ACC112 (cell line): ENCODE results near the gene PITRM1.

ENCODE experiments used
- H2AFZ ChIP-seq: fragments of 200-600 bp; sonication (generic); one replicate; pipeline ENCODE4 v1.6.0; 2017; ENCODE audit warnings: antibody characterized with exemption, low read length; ENCODE audit not compliant: unreplicated experiment
- H3K27ac ChIP-seq: fragments of 200-600 bp; sonication (generic); 2 replicates; pipeline ENCODE4 v1.5.1; 2014; ENCODE audit warnings: low read depth, mild to moderate bottlenecking, antibody characterized with exemption, low read length, moderate library complexity
- H3K27me3 ChIP-seq: fragments of 200-600 bp; sonication (generic); 2 replicates; pipeline ENCODE4 v1.6.1; 2014; ENCODE audit warnings: mild to moderate bottlenecking, antibody characterized with exemption, low read length, moderate library complexity, mixed read lengths; ENCODE audit not compliant: insufficient read depth
- H3K36me3 ChIP-seq: fragments of 200-600 bp; sonication (generic); 2 replicates; pipeline ENCODE4 v1.6.1; 2016; ENCODE audit warnings: mild to moderate bottlenecking, antibody characterized with exemption, low read length, moderate library complexity, mixed read lengths; ENCODE audit not compliant: insufficient read depth
- H3K4me1 ChIP-seq: fragments of 200-600 bp; sonication (generic); one replicate; pipeline ENCODE4 v1.6.1; 2016; ENCODE audit warnings: low read length, mixed read lengths; ENCODE audit not compliant: insufficient read depth, unreplicated experiment, control insufficient read depth
- H3K4me3 ChIP-seq: fragments of 200-600 bp; sonication (generic); 2 replicates; pipeline ENCODE4 v1.5.1; 2014; ENCODE audit warnings: mild to moderate bottlenecking, low read depth, low read length
- H3K79me2 ChIP-seq: fragments of 200-600 bp; sonication (generic); one replicate; pipeline ENCODE4 v1.6.0; 2016; ENCODE audit warnings: low read length; ENCODE audit not compliant: control insufficient read depth, unreplicated experiment, insufficient read depth

The PITRM1 gene

DNA sequence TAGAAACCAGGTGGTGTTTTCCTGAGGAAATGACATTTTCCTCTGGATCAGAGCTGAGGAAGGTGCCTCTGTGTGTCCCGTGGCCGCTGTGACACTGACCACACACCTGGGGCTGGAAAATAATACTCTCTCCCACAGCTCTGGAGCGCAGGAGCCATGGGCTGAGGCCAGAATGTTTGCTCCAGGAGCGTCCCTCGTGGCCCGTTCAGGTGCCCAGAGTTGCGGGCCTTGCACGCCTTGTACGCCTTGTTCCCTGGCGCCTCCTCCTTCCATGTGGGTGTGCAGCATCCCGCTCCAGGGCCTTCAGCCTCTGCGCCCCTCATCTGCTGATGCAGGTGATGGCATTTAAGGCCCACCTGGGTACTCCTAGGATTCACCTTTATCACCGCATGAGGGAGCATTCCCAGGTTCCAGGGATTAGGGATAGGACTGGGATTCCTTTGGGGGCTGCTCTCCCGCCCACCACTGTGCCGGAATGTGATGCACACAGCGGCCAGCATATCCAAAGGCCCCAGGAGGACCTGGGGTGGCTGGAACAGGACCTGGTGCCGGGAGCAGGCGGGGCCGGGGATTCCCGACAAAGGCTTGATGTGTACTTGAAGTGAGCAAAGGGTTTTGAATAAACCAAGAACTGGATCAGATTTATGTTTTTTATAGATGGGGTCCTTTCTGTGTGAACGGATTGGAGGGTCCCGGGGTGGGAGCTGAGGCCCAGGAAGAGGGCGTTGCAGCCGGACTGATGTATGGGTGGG is 44.0 kb downstream of the PITRM1 start:
- H3K79me2 ChIP-seq = peaks cover 5% of the 10 kb centered on the region
- no peaks in the 10 kb centered on the region for H3K27me3 ChIP-seq
- H2AFZ ChIP-seq = no peak overlapping the region
- no peak overlapping the region for H3K4me3 ChIP-seq
- peaks cover 5% of the 10 kb centered on the region for H3K4me1 ChIP-seq
- H3K27ac ChIP-seq = no peak overlapping the region
- H3K36me3 ChIP-seq = peaks cover 38% of the 10 kb centered on the region

DNA sequence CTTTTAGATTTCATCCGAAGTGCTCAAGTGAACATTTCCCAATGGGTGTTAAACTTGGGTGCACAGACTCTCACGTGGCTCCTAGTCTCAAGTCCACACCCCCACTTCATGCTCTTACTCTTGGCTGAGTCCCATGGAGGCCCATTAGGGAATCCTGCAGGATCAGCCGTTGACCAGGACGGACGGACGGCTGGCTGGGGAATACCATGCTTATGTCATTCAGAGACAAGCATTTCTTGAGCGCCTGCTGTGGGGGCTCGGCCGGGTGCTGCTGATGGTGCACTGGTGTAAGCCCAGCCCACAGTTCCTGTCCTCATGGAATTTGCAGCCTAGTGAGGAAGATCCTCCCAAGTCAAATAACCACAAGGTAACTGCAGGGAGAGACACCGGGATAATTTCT is 44.7 kb downstream of the PITRM1 start:
- no peaks in the 10 kb centered on the region for H3K27me3 ChIP-seq
- no peak overlapping the region for H3K4me3 ChIP-seq
- peaks cover 5% of the 10 kb centered on the region for H3K4me1 ChIP-seq
- no peak overlapping the region for H3K27ac ChIP-seq
- H2AFZ ChIP-seq = no peak overlapping the region
- peaks cover 40% of the 10 kb centered on the region for H3K36me3 ChIP-seq
- peaks cover 8% of the 10 kb centered on the region for H3K79me2 ChIP-seq

DNA sequence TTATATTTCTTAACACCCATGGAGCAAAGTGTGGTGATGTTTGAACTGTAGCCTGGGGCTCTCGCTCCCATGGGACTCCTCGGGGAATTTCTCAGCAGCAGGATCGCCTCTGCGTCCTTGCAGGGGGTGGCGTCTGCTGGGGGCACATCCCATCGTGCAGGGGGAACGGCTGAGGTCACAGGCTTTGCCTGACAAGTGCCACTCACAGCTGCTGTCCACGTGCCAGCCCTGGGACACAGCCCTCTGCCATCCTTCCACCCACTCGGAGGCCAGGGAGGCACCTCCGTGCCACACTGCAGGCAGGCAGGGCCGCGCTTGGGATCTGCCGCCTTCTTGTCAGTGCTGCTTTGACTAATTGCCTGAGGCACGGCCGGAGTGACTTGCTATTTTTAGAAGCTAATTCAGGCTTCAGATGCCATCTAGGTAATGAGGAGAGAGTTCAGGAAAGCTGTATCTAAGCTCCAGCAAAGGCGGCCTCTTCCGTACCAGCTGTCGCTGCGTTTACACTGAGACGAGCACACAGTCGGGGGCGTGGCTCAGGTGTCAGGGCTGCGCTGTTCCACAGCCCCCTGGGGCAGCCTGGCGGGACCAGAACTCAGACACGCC is 45.7 kb downstream of the PITRM1 start:
- H3K27ac ChIP-seq = no peak overlapping the region
- H3K4me1 ChIP-seq = no peaks in the 10 kb centered on the region
- H3K79me2 ChIP-seq = peaks cover 9% of the 10 kb centered on the region
- peaks cover 40% of the 10 kb centered on the region for H3K36me3 ChIP-seq
- H3K27me3 ChIP-seq = no peaks in the 10 kb centered on the region
- H2AFZ ChIP-seq = no peak overlapping the region
- H3K4me3 ChIP-seq = no peak overlapping the region

DNA sequence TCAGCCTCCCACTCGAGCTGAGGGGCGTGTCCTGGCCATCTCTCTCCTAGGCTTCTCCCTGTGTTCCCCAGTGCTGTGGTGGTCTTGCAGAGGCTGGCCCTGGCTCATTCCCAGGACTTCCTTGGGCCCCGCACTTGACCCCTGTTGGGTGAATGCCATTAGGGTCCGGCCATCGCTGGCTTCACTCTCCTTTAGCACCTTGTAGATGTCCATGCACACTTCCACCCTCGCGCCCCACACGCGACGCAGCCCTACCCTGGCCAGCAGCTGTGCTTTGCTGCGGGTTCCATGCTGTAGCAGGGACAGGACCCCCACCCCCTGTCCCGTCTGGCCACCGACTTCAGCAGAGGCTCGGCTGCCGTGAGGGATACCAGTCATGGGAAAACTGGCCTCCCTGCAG is 46.3 kb downstream of the PITRM1 start:
- no peak overlapping the region for H3K4me3 ChIP-seq
- H3K27ac ChIP-seq = no peak overlapping the region
- H3K27me3 ChIP-seq = no peaks in the 10 kb centered on the region
- peaks cover 41% of the 10 kb centered on the region for H3K36me3 ChIP-seq
- no peaks in the 10 kb centered on the region for H3K4me1 ChIP-seq
- H3K79me2 ChIP-seq = peaks cover 9% of the 10 kb centered on the region
- H2AFZ ChIP-seq = no peak overlapping the region

DNA sequence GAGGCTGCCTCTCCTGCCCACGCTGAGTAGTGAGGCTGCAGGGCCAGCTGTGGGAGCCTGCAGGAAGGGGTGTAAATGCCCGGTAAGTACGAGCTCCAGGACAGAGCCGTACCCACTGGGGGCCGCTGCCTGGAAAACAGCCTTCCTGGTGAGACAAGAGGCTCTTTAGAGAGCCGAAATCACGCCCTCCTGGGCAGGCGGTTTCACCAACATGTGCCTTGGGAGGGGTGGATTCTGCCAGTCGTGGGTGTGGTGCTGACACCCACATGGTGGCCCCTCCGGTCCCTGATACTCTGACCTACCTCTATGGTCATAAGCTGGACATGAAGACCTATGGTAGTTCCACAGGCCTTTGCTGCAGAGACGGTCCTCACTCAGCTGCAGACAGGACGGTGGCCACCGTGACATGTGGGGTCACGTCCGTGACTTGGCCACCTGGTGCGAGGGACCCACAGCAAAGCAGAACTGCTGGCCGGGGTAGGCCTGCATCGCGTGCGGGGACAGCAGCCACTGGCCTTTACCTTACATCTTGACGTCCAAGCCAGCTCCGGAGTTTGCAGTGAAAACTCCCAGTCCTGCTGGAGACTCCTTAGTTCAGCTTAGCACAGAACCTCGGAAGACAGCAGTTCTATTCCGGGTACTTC is 46.9 kb downstream of the PITRM1 start:
- no peaks in the 10 kb centered on the region for H3K27me3 ChIP-seq
- no peak overlapping the region for H3K4me3 ChIP-seq
- no peaks in the 10 kb centered on the region for H3K4me1 ChIP-seq
- H3K79me2 ChIP-seq = peaks cover 9% of the 10 kb centered on the region
- peaks cover 47% of the 10 kb centered on the region for H3K36me3 ChIP-seq
- no peak overlapping the region for H3K27ac ChIP-seq
- H2AFZ ChIP-seq = no peak overlapping the region

DNA sequence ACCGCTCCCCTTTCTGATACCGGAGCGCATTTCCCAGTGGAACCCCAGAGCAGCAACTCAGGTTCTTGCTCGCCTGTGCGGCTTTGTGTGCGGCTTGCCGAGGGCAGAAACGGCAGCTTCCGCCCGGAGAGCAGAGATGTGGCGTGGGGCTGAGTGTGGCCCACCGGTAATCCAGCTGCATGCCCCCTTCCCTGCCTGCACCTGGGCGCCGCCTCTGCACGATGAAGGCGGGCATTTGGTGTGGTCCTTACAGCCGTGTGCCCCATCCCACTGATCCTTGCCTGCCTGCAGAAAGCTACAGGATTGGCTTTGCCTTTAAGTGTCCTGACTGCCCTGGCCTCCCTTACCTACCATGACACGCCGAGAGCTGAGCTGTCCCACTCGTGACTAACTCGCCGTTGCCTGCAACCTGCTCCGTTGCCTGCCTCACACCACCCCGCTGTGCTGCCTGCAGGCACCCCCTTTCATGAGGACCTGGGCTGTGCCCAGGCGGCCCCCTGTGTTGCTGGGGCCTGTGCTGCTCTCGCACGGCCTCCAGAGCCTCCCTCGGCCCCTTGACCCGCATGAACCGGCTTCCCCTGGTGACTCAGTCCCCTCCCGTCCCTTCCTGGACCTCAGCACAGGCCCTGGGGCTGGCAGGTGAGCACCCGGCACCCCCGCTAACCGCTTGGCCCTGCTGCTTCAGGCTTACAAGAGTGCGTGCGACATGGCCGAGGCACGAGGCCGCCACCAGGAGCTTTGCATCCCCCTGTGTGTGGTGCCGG is 48.0 kb downstream of the PITRM1 start:
- no peak overlapping the region for H3K27ac ChIP-seq
- no peak overlapping the region for H2AFZ ChIP-seq
- H3K4me3 ChIP-seq = no peak overlapping the region
- H3K27me3 ChIP-seq = no peaks in the 10 kb centered on the region
- no peaks in the 10 kb centered on the region for H3K4me1 ChIP-seq
- H3K36me3 ChIP-seq = peaks cover 40% of the 10 kb centered on the region
- H3K79me2 ChIP-seq = peaks cover 9% of the 10 kb centered on the region

DNA sequence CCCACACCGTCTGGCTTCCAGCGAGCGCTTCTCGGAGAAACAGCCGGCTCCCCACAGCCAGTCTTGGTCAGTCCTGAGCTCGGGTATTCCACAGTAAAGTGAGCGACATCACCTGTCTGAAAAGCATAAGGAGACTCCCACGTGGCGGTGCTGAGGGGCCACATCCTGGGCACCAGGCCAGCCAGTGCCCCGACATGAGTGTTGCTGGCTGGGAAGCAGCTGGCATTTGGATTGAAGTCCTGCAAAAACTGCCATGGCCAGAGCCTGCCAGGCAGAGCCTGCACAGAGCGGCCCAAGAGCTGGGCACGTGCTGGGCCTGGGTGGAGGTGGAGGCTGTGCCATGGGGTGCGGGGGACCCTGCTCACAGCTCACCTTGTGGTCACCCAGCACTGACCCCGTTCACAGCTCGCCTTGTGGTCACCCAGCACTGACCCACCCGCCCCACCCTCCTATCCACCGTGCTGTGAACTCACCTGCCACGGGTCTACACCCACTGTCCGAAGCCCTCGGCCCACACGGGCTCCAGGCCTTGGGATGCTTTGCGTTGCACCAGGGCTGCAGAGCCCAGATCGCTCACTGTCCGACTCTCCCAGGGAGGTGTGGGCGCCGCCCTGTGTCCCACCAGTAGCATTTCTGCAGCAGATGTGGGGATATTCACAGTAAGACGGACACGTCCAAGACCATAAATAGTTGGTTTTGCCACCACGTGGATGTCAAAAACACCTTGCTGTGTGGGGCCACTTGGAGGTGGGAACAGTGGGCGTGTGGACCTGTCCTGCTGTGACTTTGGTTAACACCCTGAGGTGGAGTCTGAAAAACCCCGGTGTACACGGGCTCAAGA is 48.8 kb downstream of the PITRM1 start:
- peaks cover 35% of the 10 kb centered on the region for H3K36me3 ChIP-seq
- no peaks in the 10 kb centered on the region for H3K4me1 ChIP-seq
- no peak overlapping the region for H3K4me3 ChIP-seq
- H3K27me3 ChIP-seq = no peaks in the 10 kb centered on the region
- no peak overlapping the region for H3K27ac ChIP-seq
- H3K79me2 ChIP-seq = peaks cover 12% of the 10 kb centered on the region
- H2AFZ ChIP-seq = no peak overlapping the region

DNA sequence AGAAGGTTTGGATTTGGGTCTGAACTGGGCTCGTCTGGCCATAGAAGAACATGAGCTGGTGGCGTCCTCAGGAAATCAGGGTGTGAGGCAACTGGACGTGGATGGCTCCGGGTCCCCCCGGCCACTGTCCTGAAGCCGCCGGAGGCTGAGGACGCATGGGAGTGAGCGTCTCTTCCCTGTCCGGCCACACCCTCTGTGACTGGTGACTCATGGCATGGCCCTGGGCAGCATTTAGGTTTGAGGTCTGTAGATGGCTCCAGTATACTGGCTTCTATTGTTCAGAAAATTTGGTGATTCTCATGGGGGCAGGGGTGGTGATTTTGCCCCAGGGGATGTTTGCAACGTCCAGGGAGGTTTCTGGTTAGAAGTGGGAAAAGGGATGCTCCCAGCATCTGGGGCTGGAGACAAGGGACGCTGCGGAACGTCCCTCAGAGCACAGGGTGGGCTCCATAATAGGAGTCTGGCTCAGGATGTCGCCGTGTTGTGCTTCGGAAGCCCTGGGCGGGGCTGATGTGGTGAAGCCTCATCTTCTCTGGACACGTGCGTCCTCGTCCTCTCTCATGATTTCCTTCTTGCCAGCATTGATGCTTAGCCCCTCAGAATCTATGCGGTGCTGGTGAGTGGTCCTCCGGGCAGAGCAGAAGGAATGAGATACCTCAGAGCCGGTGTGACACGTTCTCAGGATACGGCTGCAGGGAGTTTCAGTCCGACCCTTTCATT is 49.9 kb downstream of the PITRM1 start:
- H3K27ac ChIP-seq = no peak overlapping the region
- H3K4me1 ChIP-seq = no peaks in the 10 kb centered on the region
- peaks cover 15% of the 10 kb centered on the region for H3K79me2 ChIP-seq
- no peaks in the 10 kb centered on the region for H3K27me3 ChIP-seq
- no peak overlapping the region for H3K4me3 ChIP-seq
- H2AFZ ChIP-seq = no peak overlapping the region
- peaks cover 29% of the 10 kb centered on the region for H3K36me3 ChIP-seq

DNA sequence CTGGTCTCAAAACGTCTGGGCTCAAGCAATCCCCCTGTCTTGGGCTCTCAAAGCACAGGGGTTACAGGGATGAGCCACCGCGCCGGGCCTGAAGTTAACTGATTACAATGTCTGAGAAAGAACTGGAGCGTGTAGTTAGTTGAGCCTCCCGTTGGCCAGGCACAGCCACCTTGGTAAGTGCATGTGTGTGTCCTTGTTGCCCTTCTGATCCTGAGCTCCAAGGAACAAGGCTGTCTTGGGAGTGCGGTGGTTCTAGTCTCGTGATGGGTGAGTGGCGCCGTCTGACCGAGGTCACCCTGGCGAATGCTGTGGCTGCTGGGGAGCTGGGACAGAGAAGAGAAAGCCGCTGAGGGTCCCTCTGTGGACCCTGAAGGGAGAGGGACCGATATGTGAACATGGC is 50.5 kb downstream of the PITRM1 start:
- Histone ChIP-seq H3K4me3 (no peak overlapping the region), H3K27ac (no peak overlapping the region), H3K4me1 (no peaks in the 10 kb centered on the region), H3K27me3 (no peaks in the 10 kb centered on the region), H2AFZ (no peak overlapping the region), H3K36me3 (peaks cover 32% of the 10 kb centered on the region), H3K79me2 (peaks cover 15% of the 10 kb centered on the region)
